ENCODE measurements around the gene LACRT.

- TF ChIP-seq CTCF (IDR thresholded peaks at IDR 0.05) (no peak), POLR2A (IDR thresholded peaks at IDR 0.05) (no peak)
These were observed 15.7 kb upstream of the LACRT start for GRCh38 chr12:54650409-54650808.
